Stimulated activated CD4-positive, alpha-beta T cell treated with anti-CD3 and anti-CD28 coated beads, Interleukin-1b, Interleukin-23, amount 100 ng/mL, for 1 hour (primary cell): ENCODE data around the gene NUAK2.
A peak's percentile ranks its signal among the peaks of the same experiment; 100 is the strongest.

Source experiments
- DNase-seq, 2 donors: peaks; one replicate each; pipeline ENCODE4 v3.0.0-alpha.2; 2020; ENCODE audit warnings: low read depth in 2 of 2

NUAK2 gene

GRCh38 chr1:205346956-205347574 lies 25.5 kb upstream of the NUAK2 start:
- DNase-seq: no peak

DNA sequence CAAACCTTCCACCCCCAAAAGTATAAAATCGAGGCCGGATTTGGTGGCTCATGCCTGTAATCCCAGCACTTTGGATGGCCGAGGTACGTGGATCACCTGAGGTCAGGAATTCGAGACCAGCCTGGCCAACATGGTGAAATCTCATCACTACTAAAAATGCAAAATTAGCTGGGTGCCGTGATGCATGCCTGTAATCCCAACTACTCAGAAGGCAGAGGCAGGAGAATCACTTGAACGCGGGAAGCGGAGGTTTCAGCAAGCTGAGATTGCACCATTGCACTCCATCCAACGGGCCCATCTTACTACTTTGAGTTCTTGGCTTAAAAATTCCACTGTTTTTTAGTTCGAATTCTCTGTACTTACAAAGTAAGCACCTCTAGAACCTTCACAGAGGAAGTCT lies 24.2 kb upstream of the NUAK2 start:
- DNase-seq: no peak

- DNase-seq: peak in 1 of 2 donors; percentile 32
Measured at GRCh38 chr1:205344066-205344928, 22.8 kb upstream of the NUAK2 start.

DNA sequence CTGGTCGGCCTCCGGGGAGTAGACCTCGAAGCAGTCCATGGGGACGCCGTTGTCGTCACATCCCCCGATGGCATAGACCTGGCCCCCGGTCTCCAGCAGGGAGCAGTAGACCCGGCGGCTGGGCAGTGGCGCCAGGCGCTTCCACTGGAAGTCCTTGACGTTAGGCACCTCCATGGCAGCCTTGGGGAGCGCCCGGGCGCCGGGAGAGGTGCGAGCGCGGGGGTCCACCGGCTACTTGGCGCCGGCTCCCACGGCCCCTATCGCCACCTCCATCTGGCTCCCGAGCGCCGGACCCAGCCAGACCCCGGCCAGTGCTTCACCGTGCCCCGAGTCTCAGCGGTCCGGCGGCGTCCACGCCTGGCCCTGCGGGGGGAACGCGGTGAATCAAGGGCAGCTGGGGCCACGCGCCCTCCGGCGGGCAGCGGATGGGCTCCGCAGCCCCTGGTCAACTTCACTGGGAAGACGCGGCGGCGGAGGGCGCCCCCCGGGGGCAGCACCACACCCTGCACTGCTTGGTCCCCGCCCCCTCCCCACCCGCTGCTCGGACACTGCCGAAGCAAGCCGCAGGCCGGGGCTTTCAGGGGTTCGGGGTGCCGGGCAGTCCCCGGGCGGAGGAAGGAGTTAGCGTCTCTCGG lies 22.0 kb upstream of the NUAK2 start:
- no peak for DNase-seq

DNA sequence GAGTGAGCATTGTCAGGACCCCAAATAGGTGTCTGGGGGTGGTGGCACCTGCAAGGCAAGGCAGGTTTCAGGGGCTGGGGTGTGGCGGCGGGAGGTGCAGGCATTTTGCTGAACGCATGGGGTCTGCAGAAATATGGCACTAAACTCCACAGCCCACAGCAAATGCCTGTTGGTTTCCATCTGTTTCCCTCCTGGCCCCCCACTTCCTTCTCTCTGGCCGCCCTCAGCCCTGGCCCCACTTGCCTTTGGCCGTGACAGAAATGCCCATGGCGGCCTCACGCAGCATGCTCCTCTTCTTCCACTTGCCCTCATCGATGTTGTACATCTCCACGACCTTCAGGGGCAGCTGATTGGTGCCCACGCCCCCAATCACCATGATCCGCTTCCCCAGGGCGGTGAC lies 21.4 kb upstream of the NUAK2 start:
- no peak for DNase-seq

DNA sequence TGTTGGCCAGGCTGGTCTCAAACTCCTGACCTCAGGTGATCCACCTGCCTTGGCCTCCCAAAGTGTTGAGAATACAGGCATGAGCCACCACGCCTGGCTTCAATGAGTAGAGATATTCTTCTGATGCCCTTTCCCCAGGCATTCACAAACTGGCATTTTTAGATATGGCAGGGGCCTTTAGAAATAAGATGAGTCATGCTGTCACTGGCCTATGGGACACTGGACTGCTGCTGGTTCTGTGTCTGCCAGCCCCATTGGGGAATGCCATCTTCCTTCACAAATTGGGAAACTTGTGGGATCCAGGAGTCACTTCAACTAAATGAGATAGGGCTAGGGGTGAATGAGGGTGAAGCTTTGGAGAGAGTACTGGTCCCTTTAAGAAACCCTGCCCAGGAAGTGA lies 19.1 kb upstream of the NUAK2 start:
- DNase-seq: no peak

GRCh38 chr1:205339717-205340116 lies 18.2 kb upstream of the NUAK2 start:
- no peak for DNase-seq

DNA sequence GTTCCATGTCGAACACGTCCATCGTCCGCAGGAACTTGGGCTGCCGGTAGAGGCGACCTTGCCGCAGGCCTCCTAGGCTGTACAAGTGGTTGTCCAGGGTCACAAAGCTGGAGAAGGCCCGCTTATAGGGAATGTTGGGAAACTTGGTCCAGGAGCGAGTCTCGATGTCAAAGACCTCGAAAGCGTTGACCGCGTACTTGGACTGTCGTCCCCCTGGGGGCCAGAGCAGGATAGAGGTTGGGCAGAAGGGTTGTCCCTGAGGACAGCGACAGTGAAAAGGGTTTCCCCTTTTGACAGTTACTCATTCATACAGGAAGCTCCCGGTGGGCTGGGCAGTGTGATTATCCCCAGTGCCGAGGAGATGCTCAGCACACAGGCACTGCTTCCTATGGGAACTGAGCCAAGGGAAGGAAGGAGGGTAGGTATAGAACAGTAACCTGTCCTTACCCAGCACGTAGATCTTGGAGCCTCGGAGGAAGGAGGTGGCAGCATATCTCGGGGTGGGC lies 17.7 kb upstream of the NUAK2 start:
- no peak for DNase-seq

DNA sequence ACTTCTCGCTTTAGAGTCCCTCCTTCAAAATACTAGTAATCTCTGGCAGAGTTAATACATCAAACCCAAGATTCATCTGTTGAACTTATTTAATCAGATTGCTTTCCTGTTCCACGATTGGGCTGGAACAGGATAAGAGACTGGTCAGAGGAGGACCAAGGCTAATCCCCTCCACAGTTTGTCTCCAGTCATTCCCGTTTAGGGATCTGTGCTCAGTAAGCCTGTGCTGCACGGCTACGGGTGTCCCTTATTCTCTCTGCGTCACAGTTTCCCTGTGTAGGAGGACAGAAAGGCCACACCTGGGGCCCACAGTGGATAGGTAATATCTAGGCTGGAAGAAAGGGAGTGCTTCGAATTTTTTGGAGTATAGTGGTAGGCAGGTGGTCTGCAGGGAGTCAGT lies 16.5 kb upstream of the NUAK2 start:
- no peak for DNase-seq

DNA sequence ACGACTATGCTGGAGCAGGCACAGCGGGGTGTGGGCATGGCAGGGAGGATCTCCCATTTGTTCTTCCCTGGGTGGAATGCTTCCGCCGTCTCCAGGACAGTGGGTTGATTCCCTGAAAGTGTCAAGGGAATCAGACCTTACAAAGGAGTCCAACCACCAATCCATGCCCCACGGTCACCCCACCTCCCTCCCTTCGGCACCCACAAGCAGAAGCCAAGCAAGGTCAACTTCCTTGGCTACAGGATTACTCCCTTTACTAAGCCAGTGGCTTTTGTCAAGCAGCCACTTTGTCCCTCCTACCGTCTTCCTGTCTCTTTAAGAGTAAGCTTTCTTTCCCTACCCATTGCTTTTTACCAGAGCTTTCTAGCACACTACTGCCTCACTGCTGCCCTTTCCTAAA lies 15.9 kb upstream of the NUAK2 start:
- DNase-seq: no peak

DNA sequence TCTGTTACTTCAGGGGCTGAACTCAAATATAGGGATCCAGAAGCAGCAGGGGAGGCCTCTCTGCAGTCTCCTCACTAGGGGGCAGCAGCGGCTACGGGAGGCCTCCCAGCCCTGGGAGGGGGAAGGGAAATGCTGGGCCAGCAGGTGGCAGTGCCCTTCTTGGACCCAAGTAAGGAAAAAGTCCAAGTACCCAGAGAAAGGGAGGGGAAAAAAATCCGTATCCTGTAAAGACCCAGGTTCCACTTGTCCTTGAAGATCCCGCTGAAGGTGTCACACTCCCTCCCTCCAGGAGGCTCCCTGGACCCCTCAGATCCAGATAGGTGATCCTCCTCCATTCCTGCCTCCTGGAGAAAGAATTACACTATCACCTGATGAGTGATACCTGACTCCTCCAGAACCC lies 14.1 kb upstream of the NUAK2 start:
- DNase-seq: peak; percentile 42 to 60

- DNase-seq: no peak
Measured at GRCh38 chr1:205332015-205332791, 10.7 kb upstream of the NUAK2 start.

DNA sequence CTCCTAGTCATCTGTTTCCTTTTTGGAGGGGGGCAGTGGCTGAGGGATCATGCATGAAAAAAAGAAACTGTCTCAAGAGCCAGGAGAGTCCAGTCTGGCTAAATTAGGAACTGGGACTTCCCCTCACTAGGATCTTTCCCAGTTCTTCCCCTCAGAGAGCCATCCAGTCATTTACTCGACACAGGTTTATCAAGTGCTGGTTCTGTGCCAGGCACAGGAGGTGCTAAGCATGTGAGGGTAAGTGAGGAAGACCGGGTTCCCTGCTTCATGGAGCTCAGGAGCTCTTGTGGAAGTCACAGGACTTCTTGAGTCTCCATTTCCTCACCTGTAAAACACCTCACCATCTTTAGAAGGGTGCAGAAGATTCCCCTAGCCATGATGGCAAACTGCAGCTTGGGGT lies 8.6 kb upstream of the NUAK2 start:
- DNase-seq: no peak

DNA sequence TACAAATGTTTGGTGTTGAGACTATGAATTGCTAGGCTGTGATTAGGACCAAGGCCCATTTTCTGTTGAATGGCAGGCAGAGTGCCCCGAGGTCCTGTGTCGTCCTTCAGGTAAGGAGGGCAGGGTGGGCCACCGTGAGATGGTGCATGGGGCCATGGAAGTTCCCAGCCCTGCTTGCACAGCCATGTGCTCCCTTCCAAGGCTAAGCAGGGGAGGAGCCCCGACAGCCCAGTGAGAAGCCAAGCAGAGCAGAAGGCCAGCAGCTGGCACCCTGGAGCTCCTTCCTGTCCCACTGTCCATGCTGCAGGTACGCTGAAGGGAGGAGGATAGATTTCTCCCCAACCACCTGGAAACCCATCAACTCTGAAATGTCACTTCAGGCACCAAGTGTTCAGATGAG lies 8.2 kb upstream of the NUAK2 start:
- DNase-seq: no peak

GRCh38 chr1:205328476-205328875 lies 6.9 kb upstream of the NUAK2 start:
- DNase-seq: no peak

GRCh38 chr1:205326812-205327466 lies 5.4 kb upstream of the NUAK2 start:
- DNase-seq: no peak

DNA sequence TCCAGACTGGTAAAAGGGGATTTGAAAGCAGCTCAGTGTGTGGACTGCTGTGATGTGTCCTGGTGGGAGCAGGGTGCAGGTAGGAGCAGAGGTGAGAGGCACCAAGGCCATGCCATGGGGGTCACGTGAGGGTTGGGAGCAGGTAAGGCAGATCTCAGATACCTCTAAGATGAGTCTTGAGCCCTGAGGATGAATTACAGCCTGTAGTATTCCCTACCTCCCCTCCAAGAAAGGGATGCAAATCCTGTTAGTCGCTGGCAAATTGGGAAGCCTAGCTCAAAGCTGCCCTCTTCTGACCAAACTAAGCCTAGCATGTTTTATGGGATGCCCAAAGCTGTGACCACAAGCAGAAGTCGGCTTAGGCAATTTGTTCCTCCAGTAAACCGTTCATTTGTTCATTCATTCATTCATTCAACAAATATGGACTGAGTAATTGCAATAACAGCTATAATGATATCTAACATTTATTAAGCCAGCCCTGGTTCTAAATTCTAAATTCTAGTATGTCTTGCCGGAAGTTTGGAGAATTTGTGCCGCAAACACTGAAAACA lies 3.9 kb upstream of the NUAK2 start:
- DNase-seq: no peak

- DNase-seq: no peak
Measured at GRCh38 chr1:205324781-205325180, 3.2 kb upstream of the NUAK2 start.

DNA sequence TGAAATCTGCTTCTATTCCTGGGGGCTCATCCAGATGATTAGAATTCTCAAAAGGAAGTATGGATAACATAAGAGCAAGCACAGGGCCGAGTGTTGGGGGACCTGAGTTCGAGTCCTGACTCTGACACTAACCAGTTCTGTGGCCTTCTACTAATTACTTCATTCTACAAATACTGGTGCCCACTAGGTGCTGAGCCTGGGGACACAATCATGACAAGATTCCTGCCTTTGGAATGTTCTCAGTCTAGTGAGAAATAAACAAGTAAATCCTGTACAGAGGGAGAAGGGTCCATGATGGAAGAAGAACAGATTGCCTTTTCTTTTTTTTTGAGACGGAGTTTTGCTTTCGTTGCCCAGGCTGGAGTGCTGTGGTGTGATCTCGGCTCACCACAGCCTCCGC lies 2.2 kb upstream of the NUAK2 start:
- no peak for DNase-seq

DNA sequence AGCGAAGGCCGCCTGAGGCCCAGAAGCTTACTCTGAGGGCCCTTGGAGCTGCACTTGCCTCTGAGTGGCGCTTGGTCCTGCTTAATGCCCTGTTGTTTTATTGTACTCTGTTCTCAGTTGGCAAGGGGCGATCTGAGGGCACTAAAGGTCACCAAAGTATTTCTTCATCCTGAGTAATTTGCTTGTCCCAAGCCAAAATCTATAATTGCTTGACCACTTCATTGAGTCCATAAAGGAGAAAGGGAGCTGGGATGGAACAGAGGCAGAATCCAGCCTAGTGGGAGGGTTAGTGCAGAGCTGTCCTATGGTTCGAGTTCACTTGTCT lies 376 bp upstream of the NUAK2 start:
- DNase-seq: no peak
